Measurements from ENCODE around the gene DSCAM.
A peak's percentile ranks its signal among the peaks of the same experiment; 100 is the strongest.

DSCAM gene

GRCh38 chr21:40765811-40766210, 81.1 kb downstream of the DSCAM start:
- DNase-seq: peak; percentile 8

GRCh38 chr21:40760821-40761220, 86.1 kb downstream of the DSCAM start:
- no peak for DNase-seq

GRCh38 chr21:40759061-40759460, 87.9 kb downstream of the DSCAM start:
- DNase-seq: no peak

- no peak for DNase-seq
Observed at GRCh38 chr21:40757366-40757765, 89.6 kb downstream of the DSCAM start.

GRCh38 chr21:40754466-40754865, 92.5 kb downstream of the DSCAM start:
- no peak for DNase-seq

GRCh38 chr21:40753756-40754155, 93.2 kb downstream of the DSCAM start:
- no peak for DNase-seq

- peak; percentile 62 for DNase-seq
Observed at GRCh38 chr21:40752125-40752524, 94.8 kb downstream of the DSCAM start.

GRCh38 chr21:40751221-40751620, 95.7 kb downstream of the DSCAM start:
- DNase-seq: no peak

- DNase-seq: no peak
Observed at GRCh38 chr21:40736145-40736544, 110.8 kb downstream of the DSCAM start.

- no peak for DNase-seq
Observed at GRCh38 chr21:40733024-40733397, 113.9 kb downstream of the DSCAM start.

GRCh38 chr21:40732253-40733023, 114.5 kb downstream of the DSCAM start:
- no peak for DNase-seq

- no peak for DNase-seq
Observed at GRCh38 chr21:40731206-40731605, 115.8 kb downstream of the DSCAM start.

GRCh38 chr21:40730426-40730800, 116.5 kb downstream of the DSCAM start:
- no peak for DNase-seq

GRCh38 chr21:40729761-40730425, 117.1 kb downstream of the DSCAM start:
- no peak for DNase-seq

- DNase-seq: no peak
Observed at GRCh38 chr21:40723966-40724365, 123.0 kb downstream of the DSCAM start.

- DNase-seq: peak; percentile 47
Observed at GRCh38 chr21:40723317-40723716, 123.6 kb downstream of the DSCAM start.

- DNase-seq: no peak
Observed at GRCh38 chr21:40719615-40720014, 127.3 kb downstream of the DSCAM start.

- DNase-seq: peak; percentile 63
Observed at GRCh38 chr21:40717028-40717427, 129.9 kb downstream of the DSCAM start.

- DNase-seq: no peak
Observed at GRCh38 chr21:40714536-40714935, 132.4 kb downstream of the DSCAM start.

GRCh38 chr21:40707656-40708244, 139.2 kb downstream of the DSCAM start:
- DNase-seq: no peak

GRCh38 chr21:40706806-40707655, 139.9 kb downstream of the DSCAM start:
- no peak for DNase-seq

- DNase-seq: no peak
Observed at GRCh38 chr21:40706176-40706575, 140.8 kb downstream of the DSCAM start.

- no peak for DNase-seq
Observed at GRCh38 chr21:40704141-40704540, 142.8 kb downstream of the DSCAM start.

Data from NCI-H82 (cell line).